ENCODE results near the gene ADM. TPM values are rescaled to one million over a fixed set of nuclear protein-coding genes. Genes with fewer than 3 reads are reported as not detected.

ADM gene
- total and polyA plus RNA-seq, 2 experiments from 2014 or later = 75.8 to 95.9 TPM

DNA sequence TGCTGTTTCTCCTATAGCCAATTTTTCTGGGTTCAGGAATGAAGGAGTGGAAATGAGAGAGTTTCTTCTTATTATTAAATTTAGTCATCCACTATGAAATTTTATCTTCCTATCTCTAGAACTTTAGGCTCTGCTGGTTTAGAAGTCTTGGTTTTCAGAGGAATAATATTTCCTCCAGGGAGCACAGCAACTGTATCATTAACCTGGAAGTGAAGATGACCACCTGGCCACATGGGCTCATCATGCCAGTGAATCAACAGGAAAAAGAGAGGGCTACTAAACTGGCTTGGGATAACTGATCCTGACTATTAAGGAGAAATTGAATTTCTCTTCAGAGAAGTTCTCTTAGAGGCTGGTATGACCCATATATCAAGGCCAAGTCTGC lies 44.4 kb downstream of the ADM start:
- Histone ChIP-seq H3K4me1 (ENCODE audit: insufficient read depth) (peaks cover 22% of the 10 kb centered on the region), H3K4me2 (no peak overlapping the region), H3K79me2 (replicated peaks; ENCODE audit: insufficient read depth) (no peaks in the 10 kb centered on the region), H3K9me2 (ENCODE audit: insufficient read depth) (no peaks in the 10 kb centered on the region), H3K27me3 (ENCODE audit: insufficient read depth) (no peaks in the 10 kb centered on the region), H3F3A (replicated peaks; ENCODE audit: low read depth) (peaks cover 8% of the 10 kb centered on the region), H3K4me3 (no peak overlapping the region), H3K36me3 (ENCODE audit: insufficient read depth) (no peaks in the 10 kb centered on the region), H4K20me1 (replicated peaks; ENCODE audit: insufficient read depth) (no peaks in the 10 kb centered on the region), H2AFZ (no peak overlapping the region), H3K27ac (ENCODE audit: low read depth) (no peak overlapping the region)
- Mint-ChIP-seq H3K4me1 (peaks cover 42% of the 10 kb centered on the region), H3K27ac (0 out of 2 replicates have a peak overlapping the region, but pooled peaks have one; percentile 13), H3K9me3 (peaks cover 9% of the 10 kb centered on the region; the same call in 2 of the 3 replicates), H3K36me3 (ENCODE audit: low read depth) (peaks cover 2% of the 10 kb centered on the region; the same call in 1 of the 3 replicates), H3K27me3 (ENCODE audit: insufficient read depth, low read depth, poor library complexity) (peaks cover 4% of the 10 kb centered on the region), H3K4me3 (no peak overlapping the region)
- DNase-seq (ENCODE audit: low spot score) (no peak), ATAC-seq (no peak)
- TF ChIP-seq, protein P1, sequence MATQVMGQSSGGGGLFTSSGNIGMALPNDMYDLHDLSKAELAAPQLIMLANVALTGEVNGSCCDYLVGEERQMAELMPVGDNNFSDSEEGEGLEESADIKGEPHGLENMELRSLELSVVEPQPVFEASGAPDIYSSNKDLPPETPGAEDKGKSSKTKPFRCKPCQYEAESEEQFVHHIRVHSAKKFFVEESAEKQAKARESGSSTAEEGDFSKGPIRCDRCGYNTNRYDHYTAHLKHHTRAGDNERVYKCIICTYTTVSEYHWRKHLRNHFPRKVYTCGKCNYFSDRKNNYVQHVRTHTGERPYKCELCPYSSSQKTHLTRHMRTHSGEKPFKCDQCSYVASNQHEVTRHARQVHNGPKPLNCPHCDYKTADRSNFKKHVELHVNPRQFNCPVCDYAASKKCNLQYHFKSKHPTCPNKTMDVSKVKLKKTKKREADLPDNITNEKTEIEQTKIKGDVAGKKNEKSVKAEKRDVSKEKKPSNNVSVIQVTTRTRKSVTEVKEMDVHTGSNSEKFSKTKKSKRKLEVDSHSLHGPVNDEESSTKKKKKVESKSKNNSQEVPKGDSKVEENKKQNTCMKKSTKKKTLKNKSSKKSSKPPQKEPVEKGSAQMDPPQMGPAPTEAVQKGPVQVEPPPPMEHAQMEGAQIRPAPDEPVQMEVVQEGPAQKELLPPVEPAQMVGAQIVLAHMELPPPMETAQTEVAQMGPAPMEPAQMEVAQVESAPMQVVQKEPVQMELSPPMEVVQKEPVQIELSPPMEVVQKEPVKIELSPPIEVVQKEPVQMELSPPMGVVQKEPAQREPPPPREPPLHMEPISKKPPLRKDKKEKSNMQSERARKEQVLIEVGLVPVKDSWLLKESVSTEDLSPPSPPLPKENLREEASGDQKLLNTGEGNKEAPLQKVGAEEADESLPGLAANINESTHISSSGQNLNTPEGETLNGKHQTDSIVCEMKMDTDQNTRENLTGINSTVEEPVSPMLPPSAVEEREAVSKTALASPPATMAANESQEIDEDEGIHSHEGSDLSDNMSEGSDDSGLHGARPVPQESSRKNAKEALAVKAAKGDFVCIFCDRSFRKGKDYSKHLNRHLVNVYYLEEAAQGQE (IDR thresholded peaks at IDR 0.05; ENCODE audit: unreplicated experiment) = no peak
- TF ChIP-seq, protein P2, sequence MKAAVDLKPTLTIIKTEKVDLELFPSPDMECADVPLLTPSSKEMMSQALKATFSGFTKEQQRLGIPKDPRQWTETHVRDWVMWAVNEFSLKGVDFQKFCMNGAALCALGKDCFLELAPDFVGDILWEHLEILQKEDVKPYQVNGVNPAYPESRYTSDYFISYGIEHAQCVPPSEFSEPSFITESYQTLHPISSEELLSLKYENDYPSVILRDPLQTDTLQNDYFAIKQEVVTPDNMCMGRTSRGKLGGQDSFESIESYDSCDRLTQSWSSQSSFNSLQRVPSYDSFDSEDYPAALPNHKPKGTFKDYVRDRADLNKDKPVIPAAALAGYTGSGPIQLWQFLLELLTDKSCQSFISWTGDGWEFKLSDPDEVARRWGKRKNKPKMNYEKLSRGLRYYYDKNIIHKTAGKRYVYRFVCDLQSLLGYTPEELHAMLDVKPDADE (IDR thresholded peaks at IDR 0.05) = no peak
- TF ChIP-seq EZH2 (IDR thresholded peaks at IDR 0.05; ENCODE audit: low read depth, unreplicated experiment) = no peak
- no peak for TF ChIP-seq CREB1 (CRISPR knock-in tag; IDR thresholded peaks at IDR 0.05; ENCODE audit: low read depth)
- TF ChIP-seq, protein P3, sequence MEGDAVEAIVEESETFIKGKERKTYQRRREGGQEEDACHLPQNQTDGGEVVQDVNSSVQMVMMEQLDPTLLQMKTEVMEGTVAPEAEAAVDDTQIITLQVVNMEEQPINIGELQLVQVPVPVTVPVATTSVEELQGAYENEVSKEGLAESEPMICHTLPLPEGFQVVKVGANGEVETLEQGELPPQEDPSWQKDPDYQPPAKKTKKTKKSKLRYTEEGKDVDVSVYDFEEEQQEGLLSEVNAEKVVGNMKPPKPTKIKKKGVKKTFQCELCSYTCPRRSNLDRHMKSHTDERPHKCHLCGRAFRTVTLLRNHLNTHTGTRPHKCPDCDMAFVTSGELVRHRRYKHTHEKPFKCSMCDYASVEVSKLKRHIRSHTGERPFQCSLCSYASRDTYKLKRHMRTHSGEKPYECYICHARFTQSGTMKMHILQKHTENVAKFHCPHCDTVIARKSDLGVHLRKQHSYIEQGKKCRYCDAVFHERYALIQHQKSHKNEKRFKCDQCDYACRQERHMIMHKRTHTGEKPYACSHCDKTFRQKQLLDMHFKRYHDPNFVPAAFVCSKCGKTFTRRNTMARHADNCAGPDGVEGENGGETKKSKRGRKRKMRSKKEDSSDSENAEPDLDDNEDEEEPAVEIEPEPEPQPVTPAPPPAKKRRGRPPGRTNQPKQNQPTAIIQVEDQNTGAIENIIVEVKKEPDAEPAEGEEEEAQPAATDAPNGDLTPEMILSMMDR (conservative IDR thresholded peaks at IDR 0.05; ENCODE audit: low read depth in 2 of 2) = no peak
- no peak for TF ChIP-seq NANOG (IDR thresholded peaks at IDR 0.05; ENCODE audit: borderline replicate concordance)
- no peak for TF ChIP-seq POLR2AphosphoS5 (IDR thresholded peaks at IDR 0.05; ENCODE audit: low read depth)
- TF ChIP-seq ZNF331 (CRISPR knock-in tag; IDR thresholded peaks at IDR 0.05; ENCODE audit: low read depth) = no peak
- TF ChIP-seq, protein P4, sequence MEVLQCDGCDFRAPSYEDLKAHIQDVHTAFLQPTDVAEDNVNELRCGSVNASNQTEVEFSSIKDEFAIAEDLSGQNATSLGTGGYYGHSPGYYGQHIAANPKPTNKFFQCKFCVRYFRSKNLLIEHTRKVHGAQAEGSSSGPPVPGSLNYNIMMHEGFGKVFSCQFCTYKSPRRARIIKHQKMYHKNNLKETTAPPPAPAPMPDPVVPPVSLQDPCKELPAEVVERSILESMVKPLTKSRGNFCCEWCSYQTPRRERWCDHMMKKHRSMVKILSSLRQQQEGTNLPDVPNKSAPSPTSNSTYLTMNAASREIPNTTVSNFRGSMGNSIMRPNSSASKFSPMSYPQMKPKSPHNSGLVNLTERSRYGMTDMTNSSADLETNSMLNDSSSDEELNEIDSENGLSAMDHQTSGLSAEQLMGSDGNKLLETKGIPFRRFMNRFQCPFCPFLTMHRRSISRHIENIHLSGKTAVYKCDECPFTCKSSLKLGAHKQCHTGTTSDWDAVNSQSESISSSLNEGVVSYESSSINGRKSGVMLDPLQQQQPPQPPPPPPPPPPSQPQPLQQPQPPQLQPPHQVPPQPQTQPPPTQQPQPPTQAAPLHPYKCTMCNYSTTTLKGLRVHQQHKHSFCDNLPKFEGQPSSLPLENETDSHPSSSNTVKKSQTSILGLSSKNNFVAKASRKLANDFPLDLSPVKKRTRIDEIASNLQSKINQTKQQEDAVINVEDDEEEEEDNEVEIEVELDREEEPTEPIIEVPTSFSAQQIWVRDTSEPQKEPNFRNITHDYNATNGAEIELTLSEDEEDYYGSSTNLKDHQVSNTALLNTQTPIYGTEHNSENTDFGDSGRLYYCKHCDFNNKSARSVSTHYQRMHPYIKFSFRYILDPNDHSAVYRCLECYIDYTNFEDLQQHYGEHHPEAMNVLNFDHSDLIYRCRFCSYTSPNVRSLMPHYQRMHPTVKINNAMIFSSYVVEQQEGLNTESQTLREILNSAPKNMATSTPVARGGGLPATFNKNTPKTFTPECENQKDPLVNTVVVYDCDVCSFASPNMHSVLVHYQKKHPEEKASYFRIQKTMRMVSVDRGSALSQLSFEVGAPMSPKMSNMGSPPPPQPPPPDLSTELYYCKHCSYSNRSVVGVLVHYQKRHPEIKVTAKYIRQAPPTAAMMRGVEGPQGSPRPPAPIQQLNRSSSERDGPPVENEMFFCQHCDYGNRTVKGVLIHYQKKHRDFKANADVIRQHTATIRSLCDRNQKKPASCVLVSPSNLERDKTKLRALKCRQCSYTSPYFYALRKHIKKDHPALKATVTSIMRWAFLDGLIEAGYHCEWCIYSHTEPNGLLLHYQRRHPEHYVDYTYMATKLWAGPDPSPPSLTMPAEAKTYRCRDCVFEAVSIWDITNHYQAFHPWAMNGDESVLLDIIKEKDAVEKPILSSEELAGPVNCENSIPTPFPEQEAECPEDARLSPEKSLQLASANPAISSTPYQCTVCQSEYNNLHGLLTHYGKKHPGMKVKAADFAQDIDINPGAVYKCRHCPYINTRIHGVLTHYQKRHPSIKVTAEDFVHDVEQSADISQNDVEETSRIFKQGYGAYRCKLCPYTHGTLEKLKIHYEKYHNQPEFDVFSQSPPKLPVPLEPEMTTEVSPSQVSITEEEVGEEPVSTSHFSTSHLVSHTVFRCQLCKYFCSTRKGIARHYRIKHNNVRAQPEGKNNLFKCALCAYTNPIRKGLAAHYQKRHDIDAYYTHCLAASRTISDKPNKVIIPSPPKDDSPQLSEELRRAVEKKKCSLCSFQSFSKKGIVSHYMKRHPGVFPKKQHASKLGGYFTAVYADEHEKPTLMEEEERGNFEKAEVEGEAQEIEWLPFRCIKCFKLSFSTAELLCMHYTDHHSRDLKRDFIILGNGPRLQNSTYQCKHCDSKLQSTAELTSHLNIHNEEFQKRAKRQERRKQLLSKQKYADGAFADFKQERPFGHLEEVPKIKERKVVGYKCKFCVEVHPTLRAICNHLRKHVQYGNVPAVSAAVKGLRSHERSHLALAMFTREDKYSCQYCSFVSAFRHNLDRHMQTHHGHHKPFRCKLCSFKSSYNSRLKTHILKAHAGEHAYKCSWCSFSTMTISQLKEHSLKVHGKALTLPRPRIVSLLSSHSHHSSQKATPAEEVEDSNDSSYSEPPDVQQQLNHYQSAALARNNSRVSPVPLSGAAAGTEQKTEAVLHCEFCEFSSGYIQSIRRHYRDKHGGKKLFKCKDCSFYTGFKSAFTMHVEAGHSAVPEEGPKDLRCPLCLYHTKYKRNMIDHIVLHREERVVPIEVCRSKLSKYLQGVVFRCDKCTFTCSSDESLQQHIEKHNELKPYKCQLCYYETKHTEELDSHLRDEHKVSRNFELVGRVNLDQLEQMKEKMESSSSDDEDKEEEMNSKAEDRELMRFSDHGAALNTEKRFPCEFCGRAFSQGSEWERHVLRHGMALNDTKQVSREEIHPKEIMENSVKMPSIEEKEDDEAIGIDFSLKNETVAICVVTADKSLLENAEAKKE (CRISPR knock-in tag; IDR thresholded peaks at IDR 0.05) = no peak
- TF ChIP-seq EZH2phosphoT487 (IDR thresholded peaks at IDR 0.05; ENCODE audit: unreplicated experiment) = no peak
- no peak for TF ChIP-seq JUNB (IDR thresholded peaks at IDR 0.05; ENCODE audit: unreplicated experiment)
- TF ChIP-seq STAT1 (IDR thresholded peaks at IDR 0.05; ENCODE audit: unreplicated experiment) = no peak
